Measurements from ENCODE around the gene NRDE2.
"Not testable (repeated sequence)": the region's sequence is repeated elsewhere in the genome, so short reads cannot be mapped to it uniquely, and the experiment has no call there.

The NRDE2 gene

GRCh38 chr14:90268420-90268819, 63.3 kb downstream of the NRDE2 start:
- DNase-seq = no peak

DNA sequence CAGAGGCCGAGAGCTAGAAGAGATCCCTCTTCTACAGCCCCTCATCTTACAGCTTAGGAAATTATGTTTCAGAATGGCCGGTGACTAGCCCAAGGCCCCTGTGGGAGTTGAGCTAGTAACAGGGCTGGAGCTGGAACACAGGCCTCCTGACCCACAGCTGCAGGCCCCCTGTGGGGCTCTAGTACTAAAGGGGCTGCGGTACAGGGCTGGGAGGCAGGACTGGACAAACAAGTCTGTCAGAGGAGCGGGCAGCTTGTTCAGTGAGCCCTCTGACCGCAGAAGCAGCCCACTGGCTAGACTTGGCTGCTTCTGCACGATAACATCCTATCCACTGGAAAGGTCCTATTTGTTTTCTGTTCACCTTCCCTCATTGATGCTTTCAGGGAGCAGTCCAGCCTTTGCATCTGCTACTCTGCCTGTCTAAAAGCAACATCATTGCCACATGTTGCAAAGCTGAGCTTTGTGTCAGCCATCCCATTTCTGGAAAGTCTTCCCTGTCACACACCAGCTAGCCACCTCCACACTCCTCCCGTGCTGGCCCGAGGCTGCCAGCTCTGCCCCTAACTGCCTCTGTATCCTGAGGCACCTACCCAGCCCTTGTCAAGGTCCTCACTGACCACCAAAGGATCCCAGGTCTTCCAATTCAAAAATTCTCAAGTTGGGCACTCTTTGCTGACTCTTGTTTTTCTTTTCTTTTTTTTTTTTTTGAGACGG, 65.1 kb downstream of the NRDE2 start:
- DNase-seq = no peak

DNA sequence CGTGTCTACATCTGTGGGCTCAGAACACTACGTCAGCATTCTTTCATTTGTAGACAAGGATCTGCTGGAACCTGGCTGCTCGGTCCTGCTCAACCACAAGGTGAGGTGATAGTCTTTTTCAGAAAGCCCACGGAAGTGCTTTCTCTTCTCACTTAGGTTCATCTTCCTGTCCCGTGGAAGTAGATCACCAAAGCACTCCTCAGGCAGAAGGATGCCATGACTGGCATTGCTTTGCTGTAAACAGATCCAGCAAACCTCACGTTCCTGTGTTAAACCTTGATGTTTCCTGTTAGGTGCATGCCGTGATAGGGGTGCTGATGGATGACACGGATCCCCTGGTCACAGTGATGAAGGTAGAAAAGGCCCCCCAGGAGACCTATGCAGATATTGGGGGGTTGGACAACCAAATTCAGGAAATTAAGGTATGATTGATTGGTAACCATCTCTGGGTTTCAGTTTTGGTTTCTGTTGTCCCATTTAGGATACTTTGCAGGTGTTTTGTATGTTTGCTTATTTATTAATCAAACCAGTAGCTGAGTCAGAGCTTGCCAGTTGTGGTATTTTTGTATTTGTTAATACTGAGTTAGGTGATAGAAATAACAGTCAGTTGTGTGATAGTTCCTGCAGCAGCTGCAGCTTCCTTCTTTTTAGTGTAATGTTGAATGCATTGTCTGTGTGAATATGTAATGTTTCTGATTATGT, 67.8 kb downstream of the NRDE2 start:
- DNase-seq = no peak

GRCh38 chr14:90256354-90257131, 75.2 kb downstream of the NRDE2 start, which contains the start of gene PSMC1:
Gene PSMC1 (plus strand): TSS chr14:90256553. CDS start chr14:90256598, 45 bp downstream.
- peak; percentile 86 to 92 for DNase-seq

DNA sequence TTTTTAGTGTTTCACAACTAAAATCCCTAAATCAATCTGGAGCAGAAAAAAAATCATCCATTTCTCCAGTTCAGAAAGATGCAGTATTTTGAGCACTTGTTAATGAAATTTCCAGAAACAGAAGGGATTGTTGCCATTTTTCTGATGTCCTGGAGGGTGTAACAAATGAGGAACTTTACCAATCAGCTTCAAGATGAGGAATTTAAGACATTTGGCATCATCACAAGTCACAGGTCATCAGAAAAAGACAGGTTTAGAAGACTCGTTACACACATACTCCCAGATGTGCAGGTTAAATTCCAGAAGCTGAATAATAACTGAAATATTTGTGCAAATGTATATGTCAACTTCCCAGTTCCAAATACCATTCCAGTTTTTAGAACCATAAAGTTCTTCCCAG, 75.9 kb downstream of the NRDE2 start:
- DNase-seq = no peak

- DNase-seq = no peak
Measured at GRCh38 chr14:90253826-90254225, 77.9 kb downstream of the NRDE2 start.

DNA sequence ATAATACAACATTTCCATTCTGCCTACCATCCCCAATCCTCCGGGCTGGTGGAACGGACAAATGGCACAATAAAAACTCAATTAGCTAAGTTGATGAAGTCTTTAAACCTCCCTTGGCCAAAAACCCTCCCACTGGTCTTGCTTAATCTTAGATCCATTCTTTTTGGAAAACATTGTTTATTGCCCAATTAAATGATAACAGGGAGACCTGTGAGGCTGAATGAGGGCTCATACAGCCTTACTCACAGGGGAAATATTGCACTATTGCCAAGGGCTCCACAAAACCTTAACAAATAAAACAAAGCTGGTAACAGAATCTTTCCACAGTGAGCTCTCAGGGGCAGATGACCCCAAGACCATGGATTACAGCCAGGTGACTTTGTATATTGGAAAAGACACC, 83.1 kb downstream of the NRDE2 start:
- no peak for DNase-seq

DNA sequence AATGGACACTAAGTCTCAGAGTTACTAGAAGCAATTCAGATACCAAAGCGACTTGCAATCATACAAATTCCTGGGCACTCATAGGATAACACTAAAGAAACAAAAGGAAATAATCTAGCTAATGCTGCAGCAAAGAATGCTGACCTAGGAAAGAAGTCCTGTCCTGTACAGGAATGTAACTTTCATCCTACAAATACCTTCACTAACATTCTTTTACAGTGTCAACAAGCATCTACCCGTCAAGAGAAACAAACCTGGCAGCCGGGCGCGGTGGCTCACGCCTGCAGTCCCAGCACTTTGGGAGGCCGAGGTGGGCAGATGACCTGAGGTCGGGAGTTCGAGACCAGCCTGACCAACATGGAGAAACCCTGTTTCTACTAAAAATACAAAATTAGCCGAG, 84.3 kb downstream of the NRDE2 start:
- DNase-seq = not testable (repeated sequence)

- no peak for DNase-seq
Measured at GRCh38 chr14:90246936-90247335, 84.8 kb downstream of the NRDE2 start.

- DNase-seq = no peak
Measured at GRCh38 chr14:90242444-90242843, 89.3 kb downstream of the NRDE2 start.

- no peak for DNase-seq
Measured at GRCh38 chr14:90239139-90239538, 92.6 kb downstream of the NRDE2 start.

GRCh38 chr14:90235179-90235976, 96.4 kb downstream of the NRDE2 start:
- DNase-seq = peak; percentile 35 to 51

- not testable (repeated sequence) for DNase-seq
Measured at GRCh38 chr14:90229942-90230341, 101.8 kb downstream of the NRDE2 start.

DNA sequence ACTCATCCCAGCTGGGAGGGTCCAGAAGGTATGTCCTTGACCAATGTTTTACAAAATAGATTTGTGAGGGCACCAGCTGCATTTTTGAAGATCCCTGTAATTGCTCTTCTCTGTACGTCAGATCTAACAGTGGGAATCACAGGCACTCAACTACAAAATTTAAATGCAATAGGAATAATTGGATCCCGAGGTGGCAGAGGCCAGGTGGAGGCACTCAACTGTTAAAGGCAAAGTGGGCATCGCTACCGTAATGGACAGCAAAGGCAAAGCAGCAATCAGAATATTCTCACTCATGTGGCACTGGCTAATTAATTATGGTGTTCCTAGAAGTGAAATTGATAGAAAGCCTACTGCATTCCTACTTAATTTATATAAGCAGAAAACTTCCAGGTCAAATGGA, 103.3 kb downstream of the NRDE2 start:
- no peak for DNase-seq

Measured in NCI-H187 (cell line).